Measurements from ENCODE around the gene GALM. TPM values are rescaled to one million over a fixed set of nuclear protein-coding genes. Genes with fewer than 3 reads are reported as not detected.
A peak's percentile ranks its signal among the peaks of the same experiment; 100 is the strongest.

Gene GALM
- total and polyA plus RNA-seq, 8 donors: 12.8 to 33.6 (median 25.3) TPM

GRCh38 chr2:38740851-38741731, 75.2 kb downstream of the GALM start:
- H3K9me3 ChIP-seq: no peaks in the 10 kb centered on the region
- H3K4me3 ChIP-seq: no peak overlapping the region
- peaks cover 0 to 42% of the 10 kb centered on the region in 2 donors for H3K36me3 ChIP-seq
- no peaks in the 10 kb centered on the region for H3K27me3 ChIP-seq
- TF ChIP-seq CTCF (IDR thresholded peaks at IDR 0.05): peak; percentile 60 to 64
- H3K4me1 ChIP-seq: peaks cover 3 to 60% of the 10 kb centered on the region in 2 donors
- DNase-seq (peak in 2 of 4 donors; percentile 40 to 61), ATAC-seq (peak; percentile 30)
- intact Hi-C loops (cut with DNase I): loop anchor here in 1 of 2 donors (5.0 kb wide), 1 partner anchor 429 kb away; no protein-coding TSS in a partner anchor
- H3K27ac ChIP-seq: no peak overlapping the region

DNA sequence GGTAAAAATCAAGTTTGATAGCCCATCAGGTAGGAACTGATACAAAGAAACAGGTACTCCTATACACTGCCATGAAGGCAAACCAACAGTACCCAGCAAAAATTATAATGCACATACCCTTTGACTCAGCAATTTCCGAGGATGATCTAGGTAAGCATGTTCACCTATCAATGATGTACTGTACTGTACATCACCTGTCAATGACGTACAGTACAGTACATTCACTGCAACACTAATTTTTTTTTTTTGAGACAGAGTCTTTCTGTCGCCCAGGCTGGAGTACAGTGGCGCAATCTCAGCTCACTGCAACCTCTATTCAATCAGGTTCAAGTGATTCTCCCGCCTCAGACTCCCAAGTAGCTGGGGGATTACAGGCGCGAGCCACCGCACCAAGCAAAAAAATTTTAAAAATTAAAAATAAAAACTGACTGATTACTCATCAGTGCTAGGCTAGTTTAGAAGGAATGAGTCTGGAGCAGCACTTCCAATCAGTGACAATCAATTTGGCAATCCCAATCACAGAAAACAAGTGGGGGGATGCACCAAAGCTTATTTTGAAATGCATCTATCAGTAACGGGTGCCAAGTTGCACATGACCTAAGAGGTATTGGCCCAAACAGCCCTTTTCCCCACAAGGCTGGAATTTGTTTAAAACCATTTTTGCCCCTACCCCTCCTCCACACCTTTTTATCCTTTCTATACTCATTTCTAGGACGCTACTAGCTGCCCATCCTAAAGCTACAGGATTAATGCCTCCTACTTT, 77.1 kb downstream of the GALM start:
- Histone ChIP-seq H3K27ac (no peak overlapping the region), H3K4me1 (peaks cover 1 to 59% of the 10 kb centered on the region in 2 donors), H3K27me3 (no peaks in the 10 kb centered on the region), H3K36me3 (peaks cover 0 to 61% of the 10 kb centered on the region in 2 donors), H3K9me3 (no peaks in the 10 kb centered on the region), H3K4me3 (no peak overlapping the region)
- DNase-seq: no peak
- ATAC-seq: no peak
- intact Hi-C loops (cut with DNase I): loop anchor here in 1 of 2 donors (5.0 kb wide), 1 partner anchor 431 kb away; no protein-coding TSS in a partner anchor
- no peak for TF ChIP-seq CTCF (IDR thresholded peaks at IDR 0.05)

GRCh38 chr2:38743672-38744398, 77.9 kb downstream of the GALM start:
- TF ChIP-seq CTCF (IDR thresholded peaks at IDR 0.05): no peak
- no peaks in the 10 kb centered on the region for H3K27me3 ChIP-seq
- no peaks in the 10 kb centered on the region for H3K9me3 ChIP-seq
- DNase-seq (no peak), ATAC-seq (peak; percentile 40)
- H3K36me3 ChIP-seq: peaks cover 0 to 70% of the 10 kb centered on the region in 2 donors
- no peak overlapping the region for H3K27ac ChIP-seq
- intact Hi-C loops (cut with DNase I): loop anchor here in 1 of 2 donors (5.0 kb wide), 1 partner anchor 432 kb away; no protein-coding TSS in a partner anchor
- no peak overlapping the region for H3K4me3 ChIP-seq
- peaks cover 7 to 61% of the 10 kb centered on the region in 2 donors for H3K4me1 ChIP-seq

- intact Hi-C loops (cut with DNase I): loop anchor here in 1 of 2 donors (5.0 kb wide), 1 partner anchor 432 kb away; no protein-coding TSS in a partner anchor
- Histone ChIP-seq H3K4me3 (no peak overlapping the region), H3K27ac (no peak overlapping the region), H3K9me3 (no peaks in the 10 kb centered on the region), H3K36me3 (peaks cover 0 to 75% of the 10 kb centered on the region in 2 donors), H3K27me3 (no peaks in the 10 kb centered on the region), H3K4me1 (peaks cover 13 to 66% of the 10 kb centered on the region in 2 donors)
- no peak for DNase-seq
- no peak for ATAC-seq
- TF ChIP-seq CTCF (IDR thresholded peaks at IDR 0.05): no peak
Measured at GRCh38 chr2:38744399-38744780, 78.5 kb downstream of the GALM start.
